Mononuclear cell (primary cell): ENCODE results near the gene THRAP3. TPM values are rescaled to one million over a fixed set of nuclear protein-coding genes. Genes with fewer than 3 reads are reported as not detected.

Experiments
- H3K27me3 ChIP-seq: 2 replicates; pipeline ENCODE4 v1.6.0; 2011; ENCODE audit warnings: low read length, control low read depth; ENCODE audit not compliant: insufficient read depth
- H3K4me1 ChIP-seq: 2 replicates; pipeline ENCODE4 v1.5.1; 2011; ENCODE audit warnings: mild to moderate bottlenecking, low read length, control low read depth; ENCODE audit not compliant: insufficient read depth
- H3K4me3 ChIP-seq: 2 replicates; pipeline ENCODE4 v1.5.1; 2011; ENCODE audit warnings: mild to moderate bottlenecking, low read length, moderate library complexity
- H3K9me3 ChIP-seq: 2 replicates; pipeline ENCODE4 v1.5.1; 2011; ENCODE audit warnings: low read depth, mild to moderate bottlenecking, control low read depth, low read length
- total RNA-seq: library from RNA; depleted of rRNA; stranded (reverse); fragments of >200 nt; gene quantifications from one replicate; pipeline ENCODE4 v1.2.3, GENCODE V29; 2012

THRAP3 gene
- total RNA-seq, 1 donor, result 82.9 TPM

DNA sequence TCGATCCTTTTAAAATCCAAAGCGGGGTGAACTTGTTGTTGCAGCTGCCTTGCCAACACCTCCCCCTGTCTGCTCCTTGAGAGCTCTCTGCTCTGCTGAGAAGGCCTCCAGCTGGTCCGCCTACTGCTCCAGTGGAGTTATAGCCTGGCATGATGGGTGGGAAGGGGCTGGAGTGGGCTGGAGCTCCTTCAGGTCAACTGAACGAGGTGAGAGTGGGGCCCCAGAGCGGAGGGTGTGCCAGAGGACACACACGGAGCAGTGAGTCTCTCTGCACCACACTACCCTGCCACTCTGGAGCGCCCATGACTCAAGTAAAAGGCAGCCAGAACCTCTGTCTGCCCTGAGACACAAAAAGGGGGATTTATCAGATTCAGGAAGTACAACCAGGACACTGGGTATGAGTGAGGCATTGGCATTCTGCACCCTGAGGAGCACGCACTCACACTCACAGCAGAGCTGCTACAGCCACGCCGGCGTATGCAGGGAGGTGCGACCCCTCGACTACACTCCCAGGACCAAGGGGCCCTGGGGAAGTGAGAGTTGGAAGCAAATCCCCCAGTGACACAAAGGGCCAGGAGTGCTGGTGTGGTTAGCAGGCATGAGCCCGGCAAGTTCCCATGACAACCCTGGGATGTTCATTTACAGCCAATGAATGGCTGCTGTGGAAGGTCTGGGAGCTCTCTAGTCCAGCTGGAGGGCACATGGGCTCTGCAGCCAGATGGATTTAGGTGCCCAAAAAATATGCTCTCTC is 127.2 kb downstream of the THRAP3 start:
- H3K27me3 ChIP-seq, result no peaks in the 10 kb centered on the region
- no peak overlapping the region for H3K4me3 ChIP-seq
- H3K4me1 ChIP-seq, result peaks cover 35% of the 10 kb centered on the region
- no peaks in the 10 kb centered on the region for H3K9me3 ChIP-seq

GRCh38 chr1:36352125-36352909 is 128.1 kb downstream of the THRAP3 start:
- Histone ChIP-seq H3K27me3 (no peaks in the 10 kb centered on the region), H3K4me1 (peaks cover 35% of the 10 kb centered on the region), H3K4me3 (no peak overlapping the region), H3K9me3 (no peaks in the 10 kb centered on the region)

DNA sequence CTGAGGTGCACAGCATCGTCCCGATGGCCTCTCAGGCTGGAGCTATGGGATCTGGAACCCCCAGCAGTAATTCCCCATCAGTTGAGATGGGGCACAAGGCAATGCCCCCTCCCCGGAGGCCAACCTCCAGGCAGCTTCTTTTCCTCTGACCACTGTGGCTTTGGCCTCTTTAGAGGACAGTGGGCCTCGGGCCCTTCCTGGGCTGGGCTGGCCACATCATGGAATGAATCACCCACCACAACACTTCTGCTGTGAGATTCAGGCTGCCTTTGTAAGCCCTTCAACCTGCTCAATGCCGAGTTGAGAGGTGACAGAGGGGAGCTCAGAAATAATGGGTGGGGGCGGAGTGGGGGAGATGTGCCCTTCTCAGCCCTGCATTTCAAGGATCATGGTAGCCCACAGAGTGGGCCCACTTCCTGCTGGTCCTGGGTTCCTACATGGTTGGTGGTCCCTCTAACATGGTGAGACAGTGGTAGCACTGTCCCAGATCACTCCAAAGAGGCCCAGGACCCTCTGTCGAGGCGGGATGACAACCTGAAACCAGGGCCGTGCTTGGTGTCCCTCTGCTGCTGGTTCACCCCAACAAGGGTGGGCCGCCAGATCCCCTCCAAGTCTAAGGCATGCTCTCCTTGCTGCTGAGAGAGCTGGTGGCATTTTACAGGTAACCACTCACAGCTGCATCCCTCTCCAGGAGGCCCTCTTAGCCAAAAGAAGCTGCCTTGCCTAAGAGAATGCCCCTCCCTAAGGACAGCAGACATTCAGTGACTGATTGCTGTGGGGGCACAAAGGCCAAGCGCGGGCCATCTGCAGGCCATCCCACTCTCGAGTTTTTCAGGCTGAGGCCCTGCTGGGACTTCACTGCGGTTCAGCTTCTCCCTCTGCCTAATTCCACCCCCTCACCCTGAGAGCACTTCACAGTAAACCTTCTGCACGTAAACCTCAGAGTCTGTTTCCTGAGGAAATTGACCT is 129.0 kb downstream of the THRAP3 start:
- no peaks in the 10 kb centered on the region for H3K27me3 ChIP-seq
- H3K4me1 ChIP-seq, result peaks cover 35% of the 10 kb centered on the region
- no peaks in the 10 kb centered on the region for H3K9me3 ChIP-seq
- H3K4me3 ChIP-seq, result no peak overlapping the region

DNA sequence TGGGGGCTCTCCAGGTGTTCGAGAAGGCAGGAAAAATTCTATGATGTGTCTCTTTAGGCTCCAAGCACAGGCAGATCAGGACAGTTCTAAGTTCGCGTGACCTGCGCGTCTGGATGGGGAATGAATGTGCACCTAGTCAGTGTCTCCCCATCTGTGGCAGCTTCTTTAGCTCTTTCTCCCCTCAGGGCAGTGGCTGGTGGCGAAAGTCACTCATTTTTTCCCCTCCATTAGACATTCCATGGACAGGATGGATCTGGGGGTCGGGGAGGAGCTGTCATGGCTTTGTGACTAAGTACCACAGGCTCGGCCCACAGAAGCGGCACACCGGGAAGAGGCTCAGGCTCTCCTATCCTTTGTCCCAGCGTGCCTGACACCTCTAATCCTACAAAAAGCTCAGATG is 130.2 kb downstream of the THRAP3 start:
- Histone ChIP-seq H3K9me3 (no peaks in the 10 kb centered on the region), H3K4me3 (no peak overlapping the region), H3K4me1 (peaks cover 32% of the 10 kb centered on the region), H3K27me3 (no peaks in the 10 kb centered on the region)

Other genes with a start within 250 kb of the THRAP3 start
- 0.10 TPM for gene TEKT2, start 140.3 kb upstream of the THRAP3 start, total RNA-seq
- gene ADPRS, start 135.6 kb upstream of the THRAP3 start, total RNA-seq, result 12.4 TPM
- gene COL8A2, start 99.2 kb upstream of the THRAP3 start, total RNA-seq, result 1.9 TPM
- gene TRAPPC3, start 75.0 kb upstream of the THRAP3 start, total RNA-seq, result 25.9 TPM
- gene MAP7D1, start 68.3 kb upstream of the THRAP3 start, total RNA-seq, result 142 TPM
- gene SH3D21, start 81.9 kb downstream of the THRAP3 start, total RNA-seq, result 1.5 TPM
- 16.3 TPM for gene EVA1B, start 99.2 kb downstream of the THRAP3 start, total RNA-seq
- 16.9 TPM for gene STK40, start 161.5 kb downstream of the THRAP3 start, total RNA-seq
- gene LSM10, start 173.5 kb downstream of the THRAP3 start, total RNA-seq, result 5.6 TPM
- 0.21 TPM for gene OSCP1, start 226.0 kb downstream of the THRAP3 start, total RNA-seq
- gene MRPS15, start 239.9 kb downstream of the THRAP3 start, total RNA-seq, result 35.1 TPM